IPS-18c (cell line): ENCODE measurements around the gene OXTR.

Source experiments
- H3K4me3 ChIP-seq: 2 replicates; pipeline ENCODE4 v1.7.0; 2013; ENCODE audit warnings: low read depth, mild to moderate bottlenecking, low read length, moderate library complexity; ENCODE audit not compliant: insufficient read depth
- H3K9me3 ChIP-seq: one replicate; pipeline ENCODE4 v1.6.1; 2013; ENCODE audit warnings: mild to moderate bottlenecking, low read length, moderate library complexity; ENCODE audit not compliant: control insufficient read depth, insufficient read depth

Gene OXTR

DNA sequence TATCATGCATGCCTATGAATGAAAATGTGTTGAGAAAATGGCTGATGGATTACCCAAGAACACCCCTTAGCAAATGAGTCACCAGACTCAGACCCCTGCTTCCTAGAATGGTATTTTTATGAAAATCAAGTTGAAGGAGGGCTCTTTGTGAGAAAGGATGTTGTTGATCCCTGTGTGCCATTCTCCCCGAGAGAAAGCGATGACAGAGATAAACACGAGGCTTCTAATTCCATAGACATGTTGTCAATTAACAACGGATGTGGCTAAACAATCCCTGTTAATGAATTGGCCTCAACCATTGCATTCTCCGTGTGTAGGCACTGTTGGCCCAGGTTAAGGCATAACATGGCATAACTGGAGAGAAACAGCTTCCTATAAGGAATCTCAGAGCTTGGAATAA is 5.8 kb upstream of the OXTR start:
- H3K9me3 ChIP-seq: no peaks in the 10 kb centered on the region
- H3K4me3 ChIP-seq: no peak overlapping the region

DNA sequence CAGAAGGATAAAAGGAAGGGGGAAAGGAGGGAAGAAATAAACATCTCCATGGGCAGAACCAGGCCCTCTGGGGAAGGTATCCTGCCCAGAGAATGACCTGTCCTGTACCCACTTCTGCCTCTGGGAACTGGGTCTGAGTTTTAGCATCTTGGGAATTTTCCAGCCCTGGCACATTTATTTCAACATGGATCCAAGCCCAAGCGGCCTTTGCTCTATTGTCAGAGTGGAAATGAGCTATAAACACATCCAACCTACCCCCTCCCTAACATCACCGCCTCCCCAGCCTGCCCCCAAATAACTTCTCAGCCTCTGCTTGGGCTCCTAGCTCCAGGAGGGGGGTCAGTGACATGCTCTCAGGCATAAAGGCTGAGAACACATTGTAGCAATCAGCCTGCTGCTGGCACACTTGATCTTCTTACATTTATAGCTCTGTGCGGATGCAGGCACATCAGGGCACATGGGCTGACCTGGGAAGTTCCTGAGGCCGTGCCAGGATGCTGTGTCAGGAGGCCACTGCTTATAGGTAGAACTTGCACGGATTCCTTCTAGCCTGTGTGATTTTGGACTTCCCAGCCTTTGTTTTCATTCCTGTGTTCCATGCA is 4.6 kb upstream of the OXTR start:
- H3K9me3 ChIP-seq: no peaks in the 10 kb centered on the region

DNA sequence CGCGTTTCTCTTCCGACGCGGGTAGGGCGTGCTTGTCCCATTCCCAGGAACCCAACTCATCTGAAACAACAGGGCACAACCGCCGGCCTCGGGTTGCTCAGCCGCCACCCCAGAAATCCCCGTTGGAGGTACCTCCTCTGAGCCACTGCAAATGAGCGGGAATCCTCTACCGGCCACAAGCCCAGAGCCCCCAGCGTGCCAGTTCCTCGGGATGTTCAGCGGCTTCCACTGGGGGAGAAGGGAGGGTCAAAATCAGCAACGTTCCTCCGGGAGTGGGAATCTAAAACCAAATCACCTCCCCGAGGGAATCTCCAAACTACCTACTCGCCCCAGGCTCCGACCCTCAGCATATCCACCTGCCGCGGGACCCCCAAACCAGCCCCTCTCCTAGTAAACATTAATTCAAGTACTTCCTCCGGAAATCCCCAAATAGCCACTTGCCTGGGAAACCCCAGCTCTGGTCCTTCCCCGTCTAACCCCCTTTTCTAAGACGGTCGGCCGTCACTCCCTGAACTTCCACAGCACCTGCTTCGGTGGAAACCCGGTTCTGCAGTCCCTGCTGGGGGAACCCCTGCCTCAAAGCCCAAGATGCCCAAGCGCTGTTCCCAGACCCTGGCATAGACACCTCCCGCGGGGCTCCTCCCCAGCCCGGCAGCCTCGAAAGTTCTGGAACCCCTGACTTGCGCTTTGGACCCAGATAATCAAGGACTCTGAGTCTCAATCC is 887 bp downstream of the OXTR start:
- peak overlapping the region; percentile 46 for H3K4me3 ChIP-seq
- H3K9me3 ChIP-seq: no peaks in the 10 kb centered on the region

More for the DNA sequence above, 4.6 kb upstream of the OXTR start:
- no peak overlapping the region for H3K4me3 ChIP-seq

DNA sequence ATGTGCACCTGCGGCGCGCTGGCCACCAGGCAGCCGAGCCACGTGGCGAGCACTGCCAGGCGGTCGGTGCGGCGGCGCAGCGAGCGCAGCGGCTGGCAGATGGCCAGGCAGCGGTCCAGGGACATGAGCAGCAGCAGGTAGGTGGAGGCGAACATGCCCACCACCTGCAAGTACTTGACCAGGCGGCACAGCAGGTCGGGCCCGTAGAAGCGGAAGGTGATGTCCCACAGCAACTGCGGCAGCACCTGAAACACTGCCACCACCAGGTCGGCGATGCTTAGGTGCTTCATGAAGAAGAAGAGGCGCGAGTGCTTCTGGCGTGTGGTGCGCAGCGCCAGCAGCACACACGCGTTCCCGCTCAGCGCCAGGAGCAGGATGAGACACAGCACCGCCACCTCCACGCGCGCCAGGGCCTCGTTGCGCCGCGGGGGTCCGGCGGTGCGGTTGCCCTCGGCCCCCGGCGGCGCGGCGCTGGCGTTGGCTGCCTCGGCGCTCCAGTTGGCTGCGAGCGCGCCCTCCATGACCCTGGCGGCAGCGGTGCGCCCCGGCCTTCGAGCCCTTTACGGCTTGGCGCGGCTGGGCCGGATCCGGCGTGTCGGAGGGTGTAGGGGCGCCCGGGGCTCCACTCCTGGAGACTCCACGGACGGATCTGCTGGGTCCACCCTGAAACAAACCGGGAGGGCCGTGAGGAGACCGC is 1.6 kb downstream of the OXTR start:
- H3K4me3 ChIP-seq: peak overlapping the region; percentile 46

DNA sequence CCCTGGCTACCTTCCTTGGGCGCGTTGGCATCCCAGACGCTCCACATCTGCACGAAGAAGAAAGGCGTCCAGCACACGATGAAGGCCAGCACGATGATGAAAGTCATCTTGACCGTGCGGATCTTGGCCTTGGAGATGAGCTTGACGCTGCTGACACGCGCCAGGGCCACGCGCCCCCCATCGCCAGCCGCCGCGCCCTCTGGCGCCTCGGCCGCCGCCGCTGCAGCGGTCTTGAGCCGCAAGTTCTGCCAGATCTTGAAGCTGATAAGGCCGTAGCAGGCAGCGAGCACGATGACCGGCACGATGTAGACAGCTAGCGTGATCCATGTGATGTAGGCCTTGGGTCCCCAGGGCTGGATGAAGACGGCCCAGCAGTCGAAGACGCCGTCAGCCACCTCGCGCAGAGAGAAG is 2.2 kb downstream of the OXTR start:
- no peaks in the 10 kb centered on the region for H3K9me3 ChIP-seq
- H3K4me3 ChIP-seq: 0 out of 2 replicates have a peak overlapping the region, but pooled peaks have one; percentile 46

More for the DNA sequence above, 1.6 kb downstream of the OXTR start:
- H3K9me3 ChIP-seq: no peaks in the 10 kb centered on the region

DNA sequence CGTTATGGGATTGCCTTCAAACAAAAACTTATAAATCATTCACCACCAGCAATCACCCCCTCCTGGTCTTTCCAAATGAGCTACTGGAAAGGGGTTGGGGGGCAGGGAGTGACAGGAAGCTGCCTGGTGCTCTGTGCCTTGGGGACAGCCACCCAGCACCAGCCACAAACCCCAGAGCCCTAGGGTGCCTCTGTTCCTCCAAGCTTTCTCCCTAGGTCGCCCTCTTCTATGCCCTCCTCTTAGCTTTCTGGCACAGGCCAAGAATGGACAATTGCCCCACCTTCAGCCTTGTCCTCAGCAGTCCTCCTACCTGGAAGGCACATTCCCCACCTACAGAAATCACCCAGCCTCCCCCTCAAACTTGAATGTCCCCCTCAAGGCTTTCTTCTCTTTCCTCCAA is 3.3 kb downstream of the OXTR start:
- Histone ChIP-seq H3K9me3 (no peaks in the 10 kb centered on the region), H3K4me3 (no peak overlapping the region)

DNA sequence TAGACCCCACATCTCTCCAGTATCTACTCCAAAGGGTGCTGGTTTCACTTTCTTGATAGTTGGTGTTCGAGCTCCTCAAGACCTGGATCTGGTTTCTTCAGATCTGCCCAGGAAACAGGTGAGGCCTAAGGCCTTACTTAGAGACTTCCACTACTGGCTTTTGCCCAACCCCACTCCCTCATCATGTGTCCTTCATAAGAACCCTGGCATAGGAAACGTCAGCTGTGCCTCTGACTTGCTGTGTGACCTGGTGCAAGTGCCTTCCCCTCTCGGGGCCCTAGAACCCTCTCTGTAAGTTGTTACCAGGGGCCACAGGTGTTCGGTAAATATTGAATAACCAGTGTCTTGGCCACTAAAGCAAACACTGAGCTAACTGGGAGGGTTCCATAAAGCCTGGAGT is 3.9 kb downstream of the OXTR start:
- Histone ChIP-seq H3K4me3 (no peak overlapping the region), H3K9me3 (no peaks in the 10 kb centered on the region)

DNA sequence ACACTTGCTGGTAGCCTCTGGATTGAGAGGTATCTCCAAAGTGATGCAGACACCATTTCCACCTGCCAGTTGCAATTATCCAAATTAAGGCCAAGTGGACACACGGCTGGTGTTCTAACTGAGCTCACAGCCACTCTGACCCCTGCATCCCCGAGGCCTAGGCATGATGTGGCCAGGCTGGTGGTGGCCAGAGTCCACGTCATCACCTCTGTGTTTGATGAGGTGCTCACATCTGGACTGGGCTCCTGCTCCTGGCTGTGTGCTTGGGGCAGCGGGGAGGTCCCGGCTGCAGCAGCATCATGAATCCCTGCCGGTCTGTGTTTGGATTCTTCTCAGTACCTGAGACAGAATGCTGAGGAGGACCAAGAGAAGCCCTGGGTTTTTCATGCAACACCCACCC is 4.9 kb downstream of the OXTR start:
- Histone ChIP-seq H3K4me3 (no peak overlapping the region), H3K9me3 (no peaks in the 10 kb centered on the region)

DNA sequence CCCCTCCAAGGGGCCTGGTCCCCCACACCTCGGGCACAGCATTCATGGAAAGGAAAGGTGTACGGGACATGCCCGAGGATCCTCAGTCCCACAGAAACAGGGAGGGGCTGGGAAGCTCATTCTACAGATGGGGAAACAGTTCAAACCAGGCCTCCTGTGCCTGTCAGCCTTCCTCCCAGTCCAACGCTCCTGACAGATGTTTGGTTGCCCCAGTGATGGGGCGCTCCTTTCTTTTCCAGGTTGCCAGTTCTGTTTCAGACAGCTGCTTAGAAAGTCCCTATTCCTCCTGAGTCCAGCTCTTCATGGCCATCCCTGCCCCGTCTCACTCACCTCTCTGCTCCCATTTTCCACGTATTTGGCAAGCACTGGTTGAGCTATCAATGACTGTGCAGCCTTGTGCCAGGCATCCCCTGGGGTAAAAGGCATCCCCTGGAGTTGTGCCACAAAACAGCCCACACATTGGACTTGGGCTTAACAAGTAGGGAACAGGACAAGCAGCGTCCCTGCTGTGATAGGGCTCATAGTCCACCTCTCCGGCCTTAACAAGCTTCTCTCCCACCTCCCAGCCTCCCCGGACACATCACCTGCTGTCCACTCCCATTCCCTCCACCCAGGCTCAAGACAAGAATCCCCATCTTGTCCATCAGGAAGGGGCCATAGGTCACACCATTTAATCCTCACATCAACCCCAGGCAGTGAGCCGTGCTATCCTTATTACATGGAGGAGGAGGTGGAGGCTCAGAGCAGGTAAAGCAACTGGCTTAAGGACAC is 6.6 kb downstream of the OXTR start:
- H3K9me3 ChIP-seq: no peaks in the 10 kb centered on the region
- H3K4me3 ChIP-seq: no peak overlapping the region

DNA sequence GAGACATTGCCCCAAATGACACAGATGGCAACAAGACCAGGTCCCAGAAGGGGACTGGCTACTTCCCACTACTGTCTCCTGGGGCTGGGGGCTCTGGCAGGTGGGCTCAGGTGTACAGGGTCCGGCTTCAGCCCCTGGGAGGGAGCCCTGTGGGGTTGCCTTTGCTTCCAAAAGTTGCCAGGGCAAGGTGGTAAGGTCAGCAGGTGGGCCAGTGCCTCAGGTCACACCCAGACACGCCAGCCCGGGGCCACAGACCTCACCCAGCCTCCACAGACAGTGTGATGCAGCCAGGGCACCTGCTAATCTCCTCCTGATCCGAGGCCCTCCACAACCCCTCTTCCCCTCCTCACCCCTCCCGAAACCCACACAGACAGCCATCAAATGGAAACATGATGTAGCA is 7.5 kb downstream of the OXTR start:
- Histone ChIP-seq H3K9me3 (no peaks in the 10 kb centered on the region), H3K4me3 (no peak overlapping the region)

DNA sequence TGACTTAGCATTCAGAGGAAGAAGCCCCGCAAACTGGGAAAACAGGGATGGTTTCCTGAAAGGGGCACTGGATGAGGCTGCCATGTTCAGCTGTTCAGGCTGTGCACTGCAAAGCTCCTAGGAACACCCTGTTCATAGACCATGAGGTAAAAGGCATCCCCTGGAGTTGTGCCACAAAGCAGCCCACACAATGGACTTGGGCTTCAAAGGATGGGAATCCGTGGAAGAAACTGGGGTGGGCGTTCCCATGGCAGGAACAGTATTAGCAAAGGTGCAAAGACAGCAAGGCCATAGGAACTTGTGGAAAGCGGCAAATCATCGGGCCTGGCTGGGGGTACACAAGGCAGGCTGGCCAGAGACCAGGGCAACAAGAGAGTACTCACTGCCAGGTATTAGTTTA is 8.9 kb downstream of the OXTR start:
- no peaks in the 10 kb centered on the region for H3K9me3 ChIP-seq
- H3K4me3 ChIP-seq: no peak overlapping the region

DNA sequence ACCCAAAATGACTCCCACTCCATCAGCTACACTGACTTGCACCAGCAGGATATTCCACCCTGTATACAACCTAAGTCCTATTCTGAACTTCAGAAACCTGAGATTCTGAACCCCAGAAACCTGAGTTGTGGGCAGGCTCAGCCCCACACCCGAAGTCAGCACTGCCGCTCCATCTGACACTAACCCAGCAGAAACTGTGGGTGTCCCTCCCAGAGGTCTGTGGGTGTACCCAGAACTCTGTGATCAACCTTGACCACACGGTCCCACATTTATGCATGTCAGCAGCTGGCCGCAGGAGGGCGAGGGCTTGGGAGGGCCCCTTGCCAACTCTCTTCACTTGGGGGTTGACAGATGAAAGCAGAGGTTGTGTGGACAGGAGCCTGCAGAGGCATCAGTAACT is 9.3 kb downstream of the OXTR start:
- no peaks in the 10 kb centered on the region for H3K9me3 ChIP-seq
- H3K4me3 ChIP-seq: no peak overlapping the region

DNA sequence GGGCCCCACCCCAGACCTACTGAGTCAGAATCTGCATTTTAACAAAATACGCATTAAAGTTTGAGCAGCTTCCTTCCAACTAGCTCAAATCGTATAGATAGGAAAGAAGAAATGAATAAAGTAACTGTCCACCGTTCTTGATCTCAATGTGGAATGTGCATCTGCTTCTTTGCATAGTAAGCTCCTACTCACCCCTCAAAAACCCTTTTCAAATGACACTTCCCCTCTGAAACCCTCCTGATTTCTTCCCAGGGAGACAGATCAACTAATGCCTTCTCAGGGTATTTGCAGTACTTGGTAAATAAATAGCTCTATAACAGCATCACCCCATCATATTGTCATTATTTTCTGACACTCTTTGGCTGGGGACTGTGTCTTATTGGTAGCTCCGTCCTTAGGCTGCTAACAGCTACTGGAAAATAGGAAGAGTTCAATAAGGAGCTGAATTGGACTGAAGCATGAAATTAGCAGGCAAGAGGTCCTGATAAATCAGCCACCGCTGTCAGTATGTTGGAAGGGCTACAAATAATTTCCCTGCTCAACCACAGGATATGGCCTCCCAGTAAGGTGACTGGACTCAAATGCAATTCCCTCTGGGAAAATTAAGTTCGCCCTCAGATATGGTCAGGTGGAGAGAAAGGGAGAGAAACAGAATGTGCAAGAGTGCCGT is 10.2 kb downstream of the OXTR start:
- Histone ChIP-seq H3K9me3 (no peaks in the 10 kb centered on the region), H3K4me3 (no peak overlapping the region)

DNA sequence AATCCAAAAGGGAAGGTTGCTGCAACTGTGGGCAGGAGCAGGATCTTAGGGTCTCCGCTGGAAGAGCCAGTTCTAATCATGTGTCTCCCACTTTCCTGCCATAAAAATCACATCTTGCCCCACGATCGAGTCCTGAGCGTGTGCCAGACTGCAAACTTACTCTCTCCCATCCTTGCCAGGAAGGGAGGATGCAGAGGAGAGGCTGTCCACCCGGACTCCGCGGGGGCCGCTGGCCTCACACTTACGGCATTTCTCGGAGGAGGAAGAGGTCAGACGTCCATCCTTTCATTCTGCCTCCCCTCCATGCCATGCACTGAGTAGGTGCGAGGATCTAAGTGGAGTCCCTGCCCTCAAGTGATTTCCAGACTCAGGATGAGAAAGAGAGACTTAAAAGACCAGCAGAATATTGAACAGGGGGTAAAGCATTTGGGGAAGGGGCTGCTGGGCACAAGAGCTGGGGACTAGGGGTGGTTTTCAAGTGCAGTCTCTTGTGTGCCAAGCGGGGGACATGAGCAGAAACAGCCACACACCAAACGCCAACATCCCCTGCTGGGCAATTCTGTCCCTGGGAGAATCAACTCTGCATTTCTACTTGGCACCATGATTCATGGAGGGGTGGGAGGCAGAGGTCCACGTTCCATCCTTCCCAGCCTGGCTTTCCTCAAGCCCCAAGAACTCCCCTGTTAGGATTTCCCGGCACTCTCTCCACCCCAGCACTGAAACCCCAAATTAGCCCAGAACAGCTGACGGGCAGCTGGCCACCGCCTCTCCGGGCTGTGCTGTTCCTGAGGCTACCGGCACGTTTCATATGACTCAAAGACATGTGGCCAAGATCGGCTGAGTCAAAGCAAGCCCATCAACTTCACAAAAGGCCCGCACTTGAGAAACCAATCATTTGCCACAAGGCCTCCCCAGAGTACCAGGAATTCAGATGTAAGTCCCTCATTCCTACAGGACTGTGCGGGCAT is 11.6 kb downstream of the OXTR start:
- Histone ChIP-seq H3K9me3 (no peaks in the 10 kb centered on the region), H3K4me3 (no peak overlapping the region)

DNA sequence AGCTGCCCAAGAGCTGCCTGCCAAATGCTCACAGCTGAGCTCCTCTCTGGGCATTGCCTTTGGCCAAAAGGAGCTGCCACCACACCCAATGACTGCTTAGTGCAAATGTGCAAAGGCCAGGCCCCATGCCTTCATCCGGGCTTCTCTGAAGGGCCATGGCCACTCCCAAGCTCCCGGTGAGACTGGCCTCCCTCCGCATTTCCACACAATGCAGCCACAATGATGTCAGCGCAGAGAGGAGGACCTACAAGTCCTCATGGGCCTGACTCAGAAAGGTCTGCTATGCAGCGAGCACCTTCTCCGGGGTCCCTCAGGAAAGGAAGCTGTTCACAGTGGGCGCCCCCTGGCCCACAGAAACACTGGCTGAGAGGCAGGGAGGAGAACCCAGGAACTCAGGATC is 12.7 kb downstream of the OXTR start:
- Histone ChIP-seq H3K4me3 (no peak overlapping the region), H3K9me3 (no peaks in the 10 kb centered on the region)

DNA sequence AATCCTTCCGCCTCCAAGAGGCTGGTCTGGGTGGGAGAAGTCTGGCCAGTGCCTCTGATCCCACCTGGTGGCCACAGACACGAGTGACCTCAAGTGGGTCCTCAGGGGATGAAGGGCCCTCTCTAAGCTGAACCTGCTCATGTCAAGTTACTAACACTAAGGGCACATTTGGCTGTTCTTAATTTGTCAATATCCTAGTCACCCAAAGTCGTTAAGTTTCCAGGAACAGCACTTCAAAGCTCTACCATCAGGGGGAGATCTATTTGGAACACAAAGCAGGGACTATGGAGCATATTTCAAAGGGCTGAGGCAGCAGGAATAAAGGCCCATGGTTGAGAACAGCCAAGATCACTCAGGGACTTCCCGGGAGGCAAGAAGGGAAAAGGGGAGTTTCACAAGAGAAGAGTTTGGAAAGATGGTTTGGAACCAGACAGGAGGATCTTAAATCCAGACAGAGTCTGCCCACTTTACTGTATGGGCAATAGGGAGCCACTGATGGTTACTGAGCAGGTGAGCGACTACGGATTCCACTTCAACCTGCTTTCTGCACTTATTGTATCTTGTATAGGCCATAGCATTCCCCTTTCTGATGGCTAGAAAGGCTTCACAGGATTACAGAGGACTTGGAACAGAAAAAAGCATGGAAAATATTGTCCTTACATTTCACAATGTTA is 13.7 kb downstream of the OXTR start:
- Histone ChIP-seq H3K9me3 (no peaks in the 10 kb centered on the region), H3K4me3 (no peak overlapping the region)
